Aorta (tissue), 5 donors: ENCODE results near the gene VPS13D. TPM values are rescaled to one million over a fixed set of nuclear protein-coding genes. Genes with fewer than 3 reads are reported as not detected.
A peak's percentile ranks its signal among the peaks of the same experiment; 100 is the strongest.
"Not testable (repeated sequence)": the region's sequence is repeated elsewhere in the genome, so short reads cannot be mapped to it uniquely, and the experiment has no call there.

Source experiments
- ATAC-seq: fragments of 200-7000 bp; cut with Tn5 transposase; one replicate; pipeline ENCODE4 v1.9.1; 2022; ENCODE audit warnings: moderate library complexity; ENCODE audit not compliant: low FRiP score
- DNase-seq, 2 donors: peaks; one replicate each; pipeline ENCODE4 v3.0.0-alpha.2; 2020
- H3K27ac ChIP-seq, 2 donors: one replicate each; pipeline ENCODE4 v1.5.1; 2013; ENCODE audit warnings: low read length in 2 of 2, mild to moderate bottlenecking in 2 of 2, moderate library complexity in 2 of 2, control low read depth in 1 of 2, inconsistent platforms in 1 of 2, low read depth in 1 of 2
- H3K27me3 ChIP-seq, 2 donors: one replicate each; pipeline ENCODE4 v1.6.1; 2013; ENCODE audit warnings: control low read depth in 1 of 2, low read length in 1 of 2, mild to moderate bottlenecking in 1 of 2, moderate library complexity in 1 of 2; ENCODE audit not compliant: insufficient read depth in 2 of 2, control insufficient read depth in 1 of 2
- H3K36me3 ChIP-seq, 2 donors: one replicate each; pipeline ENCODE4 v1.6.1; 2013; ENCODE audit warnings: control low read depth in 1 of 2, low read length in 1 of 2, mild to moderate bottlenecking in 1 of 2; ENCODE audit not compliant: insufficient read depth in 2 of 2, control insufficient read depth in 1 of 2
- H3K4me1 ChIP-seq, 2 donors: one replicate each; pipeline ENCODE4 v1.6.1; 2013; ENCODE audit warnings: low read length in 2 of 2, control low read depth in 1 of 2, mild to moderate bottlenecking in 1 of 2, moderate library complexity in 1 of 2; ENCODE audit not compliant: insufficient read depth in 2 of 2, control insufficient read depth in 1 of 2
- H3K4me3 ChIP-seq, 2 donors: one replicate each; pipeline ENCODE4 v1.5.1; 2013; ENCODE audit warnings: low read length in 2 of 2, control low read depth in 1 of 2, mild to moderate bottlenecking in 1 of 2
- H3K9me3 ChIP-seq: one replicate; pipeline ENCODE4 v1.6.1; 2013; ENCODE audit warnings: mild to moderate bottlenecking, low read length; ENCODE audit not compliant: control insufficient read depth
- WGBS, 2 donors: extraction: QIAGEN DNeasy Blood & Tissue Kit; methylation state at CpG; one replicate each; pipeline ENCODE4 v1.1.7; 2013; 5-methylcytosine and 5-hydroxymethylcytosine counted together
- intact Hi-C, 2 donors: fragments of 100-400 bp; cut with DNase I; formaldehyde crosslinking; loops; one replicate each; pipeline versions ENCODE4 v1.14.2 to v1.15.0; 2022
- polyA plus RNA-seq, 2 donors: library from polyadenylated mRNA; stranded (reverse); fragments of 200-250 nt; gene quantifications; one replicate each; pipeline ENCODE4 v1.2.3, GENCODE V29; 2013
- total RNA-seq, 2 donors: library from RNA; stranded (reverse); fragmentation: NEBNext Ultra II Directional; extraction: Animal tissue kit (Norgen Biotek cat#: 25700); gene quantifications; one replicate each; pipeline ENCODE4 v1.2.1, GENCODE V29; 2021
- donor health status: healthy with polysubstance abuse.
- donor health status: Bipolar disorder and iron deficiency.
- donor health status: DM: no; HTN: no; CAD: no.
- donor health status: DM: no; HTN: no; CAD: no.
- donor health status: DM: yes; HTN: yes; CAD: no.

The VPS13D gene
- total and polyA plus RNA-seq, 4 donors, result 15.8 to 134 (median 58.9) TPM

DNA sequence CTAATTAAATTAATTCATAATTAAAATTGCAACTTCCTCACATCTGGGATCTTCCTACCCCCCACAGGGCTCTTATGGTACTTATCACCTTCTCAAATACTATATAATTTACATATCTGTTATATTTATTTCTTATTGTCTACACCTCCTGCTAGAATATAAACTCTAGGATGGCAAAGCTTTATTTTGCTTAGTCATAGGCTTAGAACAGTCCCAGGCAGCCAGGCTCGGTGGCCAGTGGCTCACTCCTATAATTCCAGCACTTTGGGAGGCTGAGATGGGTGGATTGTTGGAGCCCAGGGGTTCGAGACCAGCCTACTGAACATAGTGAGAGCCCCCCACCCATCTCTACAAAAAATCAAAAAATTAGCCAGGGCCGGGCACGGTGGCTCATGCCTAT is 10.0 kb upstream of the VPS13D start:
- Histone ChIP-seq H3K4me3 (no peak overlapping the region), H3K27ac (no peak overlapping the region), H3K4me1 (no peaks in the 10 kb centered on the region), H3K27me3 (no peaks in the 10 kb centered on the region), H3K36me3 (no peaks in the 10 kb centered on the region), H3K9me3 (peaks cover 11% of the 10 kb centered on the region)
- peak in 1 of 2 donors; percentile 58 for DNase-seq
- ATAC-seq, result no peak
- intact Hi-C loops, result no loop called here
- WGBS, 2 donors, result 82 to 83% methylated on average over 4 of the region's 4 CpGs

DNA sequence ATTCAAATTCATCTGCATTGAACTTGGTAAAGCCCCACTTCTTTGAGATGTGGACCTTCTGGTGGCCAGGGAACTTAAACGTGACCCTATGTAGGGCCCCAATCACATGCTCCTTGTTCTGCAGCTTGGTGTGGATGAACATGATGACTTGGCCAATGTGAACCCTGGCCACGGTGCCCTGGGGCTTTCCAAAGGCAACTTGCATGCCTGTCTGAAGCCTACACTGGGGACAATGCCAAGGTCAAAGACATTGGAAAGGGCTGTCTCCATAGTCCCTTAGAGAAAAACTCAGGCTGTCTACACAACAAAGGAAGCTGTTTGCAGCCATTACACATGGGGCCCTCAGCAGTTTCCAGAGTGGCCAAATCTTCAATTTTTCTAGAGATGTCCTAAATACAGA is 8.9 kb upstream of the VPS13D start:
- Histone ChIP-seq H3K36me3 (no peaks in the 10 kb centered on the region), H3K27ac (no peak overlapping the region), H3K27me3 (no peaks in the 10 kb centered on the region), H3K9me3 (peaks cover 4% of the 10 kb centered on the region), H3K4me1 (no peaks in the 10 kb centered on the region), H3K4me3 (no peak overlapping the region)
- 57 to 61% methylated on average over 2 of the region's 2 CpGs for WGBS, 2 donors
- intact Hi-C loops, result no loop called here
- DNase-seq (peak in 1 of 2 donors; percentile 28), ATAC-seq (no peak)

DNA sequence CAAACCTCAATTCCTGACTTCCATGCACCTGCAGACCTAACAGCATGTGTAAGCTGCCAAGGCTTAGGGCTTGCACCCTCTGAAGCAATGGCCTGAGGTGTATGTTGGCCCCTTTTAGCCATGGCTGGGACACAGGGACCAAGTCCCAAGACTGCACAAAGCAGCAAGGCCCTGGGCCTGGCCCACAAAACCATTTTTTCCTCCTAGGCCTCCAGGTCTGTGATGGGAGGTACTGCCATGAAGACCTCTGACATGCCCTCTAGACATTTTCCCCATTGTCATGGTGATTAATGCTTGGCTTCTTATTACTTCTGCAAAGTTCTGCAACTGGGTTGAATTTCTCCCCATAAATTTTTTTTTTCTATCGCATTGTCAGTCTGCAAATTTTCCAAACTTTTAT is 7.1 kb upstream of the VPS13D start:
- 98 to 100% methylated on average over 1 of the region's 1 CpG for WGBS, 2 donors
- not testable (repeated sequence) for H3K9me3 ChIP-seq, H3K36me3 ChIP-seq

DNA sequence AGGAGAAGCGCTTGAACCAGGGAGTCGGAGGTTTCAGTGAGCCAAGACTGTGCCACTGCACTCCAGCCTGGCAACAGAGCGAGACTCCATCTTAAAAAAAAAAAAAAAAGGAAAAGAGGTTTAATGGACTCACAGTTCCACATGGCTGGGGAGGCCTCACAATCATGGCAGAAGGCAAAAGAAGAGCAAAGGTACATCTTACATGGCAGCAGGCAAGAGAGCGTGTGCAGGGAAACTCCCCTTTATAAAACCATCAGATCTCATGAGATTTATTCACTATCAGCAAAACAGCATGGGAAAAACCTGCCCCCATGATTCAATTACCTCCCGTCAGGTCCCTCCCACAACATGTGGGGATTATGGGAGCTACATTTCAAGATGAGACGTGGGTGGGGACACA is 5.7 kb upstream of the VPS13D start:
- DNase-seq, result peak in 1 of 2 donors; percentile 15
- intact Hi-C loops, result not testable (repeated sequence)
- 89 to 90% methylated on average over 6 of the region's 6 CpGs for WGBS, 2 donors

More for the DNA sequence above, 7.1 kb upstream of the VPS13D start:
- H3K4me1 ChIP-seq, H3K27me3 ChIP-seq, ATAC-seq, H3K4me3 ChIP-seq, intact Hi-C loops, H3K27ac ChIP-seq: not testable (repeated sequence)
- peak in 1 of 2 donors; percentile 39 for DNase-seq

DNA sequence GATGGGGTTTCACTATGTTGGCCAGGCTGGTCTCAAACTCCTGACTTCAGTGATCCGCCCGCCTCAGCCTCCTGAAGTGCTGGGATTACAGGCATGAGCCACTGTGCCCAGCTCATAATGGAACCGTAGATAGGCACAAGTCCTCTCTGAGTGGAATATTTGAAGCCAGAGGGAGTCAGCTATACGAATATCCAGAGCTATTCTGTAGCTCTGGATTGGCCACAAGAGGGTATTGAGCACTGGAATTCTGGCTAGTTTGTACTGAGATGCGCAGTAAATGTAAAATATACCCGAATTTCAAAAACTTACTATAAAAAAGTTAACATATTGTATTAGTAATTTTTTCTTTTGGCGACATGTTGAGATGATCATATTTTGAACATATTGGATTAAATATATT is 851 bp upstream of the VPS13D start:
- ATAC-seq (no peak), DNase-seq (no peak)
- H3K36me3 ChIP-seq, result no peaks in the 10 kb centered on the region
- no peaks in the 10 kb centered on the region for H3K27me3 ChIP-seq
- no peaks in the 10 kb centered on the region for H3K4me1 ChIP-seq
- no peaks in the 10 kb centered on the region for H3K9me3 ChIP-seq
- no peak overlapping the region for H3K27ac ChIP-seq
- WGBS, 2 donors, result 82 to 84% methylated on average over 7 of the region's 7 CpGs
- no peak overlapping the region for H3K4me3 ChIP-seq
- intact Hi-C loops, result no loop called here

More for the DNA sequence above, 5.7 kb upstream of the VPS13D start:
- H3K9me3 ChIP-seq, H3K4me3 ChIP-seq, H3K4me1 ChIP-seq, ATAC-seq, H3K36me3 ChIP-seq, H3K27ac ChIP-seq, H3K27me3 ChIP-seq: not testable (repeated sequence)

DNA sequence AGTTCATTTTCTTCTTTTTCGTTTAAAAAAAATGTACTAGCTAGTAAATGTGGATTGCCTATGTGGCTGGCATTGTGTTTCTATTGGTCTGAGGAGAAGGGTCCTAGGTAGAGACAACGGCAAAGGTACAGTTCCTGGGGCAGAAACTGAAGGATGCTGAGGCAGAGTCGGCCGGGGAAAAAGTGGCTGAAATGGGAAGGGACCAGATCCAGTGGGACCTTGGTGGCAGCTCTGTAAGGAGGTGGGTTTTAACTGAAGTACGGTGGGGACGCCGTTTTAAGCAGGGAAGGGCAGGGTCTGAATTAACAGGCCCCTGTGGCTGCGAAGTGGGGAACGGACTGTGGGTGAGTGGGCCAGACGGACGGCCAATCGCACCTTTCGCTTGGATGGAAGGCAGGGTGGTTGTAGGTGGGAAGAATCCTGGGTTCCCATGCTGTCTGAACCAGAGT is 420 bp upstream of the VPS13D start:
- ATAC-seq, result no peak
- no peak overlapping the region for H3K27ac ChIP-seq
- WGBS, 2 donors, result 54 to 57% methylated on average over 13 of the region's 13 CpGs
- intact Hi-C loops, result no loop called here
- no peak for DNase-seq
- H3K4me3 ChIP-seq, result no peak overlapping the region
- no peaks in the 10 kb centered on the region for H3K9me3 ChIP-seq
- H3K27me3 ChIP-seq, result no peaks in the 10 kb centered on the region
- no peaks in the 10 kb centered on the region for H3K36me3 ChIP-seq
- H3K4me1 ChIP-seq, result no peaks in the 10 kb centered on the region

DNA sequence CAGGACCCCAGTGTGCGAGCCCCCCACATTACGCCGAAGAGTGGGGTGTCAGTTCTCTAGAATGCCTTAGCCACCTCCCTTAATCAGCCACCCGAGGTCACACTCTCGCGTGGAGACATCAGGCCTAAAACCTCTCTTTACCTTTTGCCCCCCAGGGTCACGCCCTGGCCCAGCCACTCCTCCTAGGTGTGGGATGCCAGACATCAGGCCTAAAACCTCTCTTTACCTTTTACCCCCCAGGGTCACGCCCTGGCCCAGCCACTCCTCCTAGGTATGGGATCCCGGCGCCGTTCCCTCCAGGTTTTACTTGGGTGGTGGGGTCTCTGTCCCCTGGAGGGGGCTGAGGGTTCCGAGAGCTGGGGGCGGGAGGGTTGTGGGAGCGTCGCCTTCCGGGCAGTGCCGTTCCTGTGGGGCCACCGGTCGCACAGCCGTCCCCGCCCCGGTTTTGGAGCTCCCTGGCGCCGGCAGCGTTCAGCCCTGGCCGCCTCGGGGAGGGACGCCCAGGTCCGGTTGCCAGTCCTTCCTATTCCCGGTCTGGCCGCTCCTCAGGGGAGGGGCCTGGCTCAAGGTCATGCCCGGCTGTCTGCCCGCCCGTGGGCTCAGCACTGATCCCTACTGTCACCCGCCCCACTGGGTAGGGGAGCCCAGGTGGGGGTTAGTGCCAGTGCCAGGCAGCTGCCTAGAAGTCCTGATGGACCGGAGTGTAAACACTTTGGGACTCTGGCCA is 882 bp downstream of the VPS13D start:
- 0% methylated on average over 30 to 36 of the region's 36 CpGs for WGBS, 2 donors
- intact Hi-C loops, result no loop called here
- H3K9me3 ChIP-seq, result no peaks in the 10 kb centered on the region

DNA sequence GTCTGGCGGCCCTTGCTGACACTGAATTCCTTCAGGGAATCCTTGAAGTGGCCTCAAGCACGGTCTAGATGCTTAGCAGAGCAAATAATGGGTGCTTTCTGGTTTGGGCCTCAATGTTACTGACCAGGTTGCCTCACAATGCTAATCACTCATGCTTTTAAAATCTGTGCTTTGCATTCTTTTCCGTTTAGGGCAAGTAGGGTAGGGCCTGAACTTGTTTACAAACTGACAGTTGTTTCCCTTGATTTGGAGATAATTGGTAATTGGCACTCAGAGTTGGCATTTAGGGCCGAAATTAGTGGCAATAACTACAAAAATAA is 1.4 kb downstream of the VPS13D start:
- no peak for DNase-seq
- H3K9me3 ChIP-seq, result no peaks in the 10 kb centered on the region
- H3K27me3 ChIP-seq, result no peaks in the 10 kb centered on the region
- H3K4me1 ChIP-seq, result no peaks in the 10 kb centered on the region
- peak overlapping the region; percentile 88 to 94 for H3K4me3 ChIP-seq
- WGBS, 2 donors, result 11 to 17% methylated on average over 4 of the region's 4 CpGs
- intact Hi-C loops, result no loop called here
- peak overlapping the region in 1 of 2 donors; percentile 6 for H3K27ac ChIP-seq
- no peak for ATAC-seq
- H3K36me3 ChIP-seq, result peaks cover 0 to 5% of the 10 kb centered on the region in 2 donors

More for the DNA sequence above, 882 bp downstream of the VPS13D start:
- Histone ChIP-seq H3K4me3 (peak overlapping the region; percentile 88 to 94), H3K4me1 (no peaks in the 10 kb centered on the region), H3K27me3 (no peaks in the 10 kb centered on the region), H3K36me3 (peaks cover 0 to 3% of the 10 kb centered on the region in 2 donors), H3K27ac (peak overlapping the region in 1 of 2 donors; percentile 39)
- DNase-seq (peak; percentile 74 to 84), ATAC-seq (peak; percentile 84)

DNA sequence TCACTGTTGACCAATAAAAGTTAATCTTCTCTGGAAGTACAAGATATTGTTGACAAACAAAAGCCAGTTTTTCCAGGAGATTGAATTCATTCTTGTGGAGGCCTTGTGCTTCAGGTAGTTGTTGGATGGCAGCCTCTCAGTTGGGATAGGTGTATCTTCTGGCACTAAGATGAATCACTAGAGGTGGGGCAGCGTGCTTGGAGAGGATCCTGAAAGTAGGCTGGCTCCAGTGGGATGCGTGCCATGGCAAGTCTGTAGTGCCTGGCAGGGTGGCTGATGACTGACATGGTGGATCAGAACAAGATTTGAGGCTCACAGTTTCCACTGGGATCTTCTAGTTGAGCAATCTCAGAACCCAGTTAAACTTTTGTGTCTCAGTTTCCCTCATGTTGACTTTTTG is 2.4 kb downstream of the VPS13D start:
- Histone ChIP-seq H3K9me3 (no peaks in the 10 kb centered on the region), H3K27ac (no peak overlapping the region), H3K4me3 (no peak overlapping the region), H3K36me3 (peaks cover 0 to 5% of the 10 kb centered on the region in 2 donors), H3K4me1 (no peaks in the 10 kb centered on the region), H3K27me3 (no peaks in the 10 kb centered on the region)
- ATAC-seq (no peak), DNase-seq (peak in 1 of 2 donors; percentile 54)
- WGBS, 2 donors, result 55 to 75% methylated on average over 2 of the region's 2 CpGs
- intact Hi-C loops, result no loop called here
